ENCODE results near the gene MACF1. TPM values are rescaled to one million over a fixed set of nuclear protein-coding genes. Genes with fewer than 3 reads are reported as not detected.

The MACF1 gene
- total RNA-seq, 1 experiment from 2014 or later = 103 TPM

GRCh38 chr1:39158327-39159086 is 46.0 kb upstream of the MACF1 start:
- Histone ChIP-seq H3K36me3 (ENCODE audit: low read depth, low read length) (no peaks in the 10 kb centered on the region), H3F3A (ENCODE audit: low read length, unreplicated experiment) (peaks cover 4% of the 10 kb centered on the region), H3K9me3 (ENCODE audit: low read length) (no peaks in the 10 kb centered on the region), H3K9ac (ENCODE audit: low read length) (peak overlapping the region; percentile 74), H3K4me3 (ENCODE audit: low read length) (peak overlapping the region; percentile 61), H4K20me1 (ENCODE audit: low read length) (peaks cover 12% of the 10 kb centered on the region; the same call in 1 of the 2 replicates), H3K27me3 (ENCODE audit: low read length) (no peaks in the 10 kb centered on the region), H3K27ac (ENCODE audit: low read length) (peak overlapping the region; percentile 97), H3K79me2 (ENCODE audit: low read length) (peaks cover 64% of the 10 kb centered on the region), H3K4me1 (ENCODE audit: insufficient read depth, low read length) (peaks cover 65% of the 10 kb centered on the region), H3K4me2 (ENCODE audit: low read length) (peak overlapping the region; percentile 91), H3K9me2 (replicated peaks; ENCODE audit: low read length) (no peaks in the 10 kb centered on the region), H2AFZ (ENCODE audit: low read length) (peak overlapping the region; percentile 8; the same call in 1 of the 2 replicates)
- DNase-seq (peak; percentile 91), ATAC-seq (peak; percentile 65)
- TF ChIP-seq, protein P1, sequence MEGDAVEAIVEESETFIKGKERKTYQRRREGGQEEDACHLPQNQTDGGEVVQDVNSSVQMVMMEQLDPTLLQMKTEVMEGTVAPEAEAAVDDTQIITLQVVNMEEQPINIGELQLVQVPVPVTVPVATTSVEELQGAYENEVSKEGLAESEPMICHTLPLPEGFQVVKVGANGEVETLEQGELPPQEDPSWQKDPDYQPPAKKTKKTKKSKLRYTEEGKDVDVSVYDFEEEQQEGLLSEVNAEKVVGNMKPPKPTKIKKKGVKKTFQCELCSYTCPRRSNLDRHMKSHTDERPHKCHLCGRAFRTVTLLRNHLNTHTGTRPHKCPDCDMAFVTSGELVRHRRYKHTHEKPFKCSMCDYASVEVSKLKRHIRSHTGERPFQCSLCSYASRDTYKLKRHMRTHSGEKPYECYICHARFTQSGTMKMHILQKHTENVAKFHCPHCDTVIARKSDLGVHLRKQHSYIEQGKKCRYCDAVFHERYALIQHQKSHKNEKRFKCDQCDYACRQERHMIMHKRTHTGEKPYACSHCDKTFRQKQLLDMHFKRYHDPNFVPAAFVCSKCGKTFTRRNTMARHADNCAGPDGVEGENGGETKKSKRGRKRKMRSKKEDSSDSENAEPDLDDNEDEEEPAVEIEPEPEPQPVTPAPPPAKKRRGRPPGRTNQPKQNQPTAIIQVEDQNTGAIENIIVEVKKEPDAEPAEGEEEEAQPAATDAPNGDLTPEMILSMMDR (conservative IDR thresholded peaks at IDR 0.05; ENCODE audit: low read depth, low read length) = 0 out of 2 replicates have a peak, but pooled peaks have one; percentile 30
- TF ChIP-seq EZH2 (IDR thresholded peaks at IDR 0.05; ENCODE audit: low read length, unreplicated experiment) (no peak), EZH2phosphoT487 (IDR thresholded peaks at IDR 0.05; ENCODE audit: borderline replicate concordance, low read length) (no peak)
- intact Hi-C loops (cut with micrococcal nuclease) = loop anchor here (1.0 kb wide), 5 partner anchors 20 to 55 kb away; no protein-coding TSS in a partner anchor
- CTCF ChIA-PET = interaction anchor here (0.6 to 2.9 kb wide), 8 partner anchors 26 to 1790 kb away, joined by 3 to 33 read pairs (median 5); no protein-coding TSS in a partner anchor
- BruUV-seq (replicated peaks) = TSS peak; percentile 33
- POLR2A ChIA-PET (ENCODE audit: unreplicated experiment) = interaction anchor here (0.7 to 1.3 kb wide), 4 partner anchors 16 to 31 kb away, joined by 3 to 4 read pairs (median 4); no protein-coding TSS in a partner anchor

GRCh38 chr1:39159224-39160036 is 45.1 kb upstream of the MACF1 start:
- peaks cover 56% of the 10 kb centered on the region for H3K4me1 ChIP-seq (ENCODE audit: insufficient read depth, low read length)
- BruUV-seq (replicated peaks) = no TSS peak
- peaks cover 4% of the 10 kb centered on the region for H3F3A ChIP-seq (ENCODE audit: low read length, unreplicated experiment)
- ChIA-PET POLR2A (ENCODE audit: unreplicated experiment) (interaction anchor here (0.5 to 1.3 kb wide), 2 partner anchors 20 to 24 kb away, joined by 4 read pairs; no protein-coding TSS in a partner anchor), CTCF (interaction anchor here (0.7 to 2.9 kb wide), 2 partner anchors 24 to 32 kb away, joined by 3 to 33 read pairs; no protein-coding TSS in a partner anchor)
- H3K9me3 ChIP-seq (ENCODE audit: low read length) = no peaks in the 10 kb centered on the region
- H3K27me3 ChIP-seq (ENCODE audit: low read length) = no peaks in the 10 kb centered on the region
- H4K20me1 ChIP-seq (ENCODE audit: low read length) = peaks cover 12% of the 10 kb centered on the region; the same call in 1 of the 2 replicates
- DNase-seq (peak; percentile 96), ATAC-seq (peak; percentile 84)
- no peak overlapping the region for H2AFZ ChIP-seq (ENCODE audit: low read length)
- intact Hi-C loops (cut with micrococcal nuclease) = loop anchor here (1.0 kb wide), 4 partner anchors 19 to 56 kb away; no protein-coding TSS in a partner anchor
- H3K9ac ChIP-seq (ENCODE audit: low read length) = peak overlapping the region; percentile 74
- no peak for TF ChIP-seq EZH2 (IDR thresholded peaks at IDR 0.05; ENCODE audit: low read length, unreplicated experiment)
- no peak for TF ChIP-seq EZH2phosphoT487 (IDR thresholded peaks at IDR 0.05; ENCODE audit: borderline replicate concordance, low read length)
- TF ChIP-seq, protein P1 (conservative IDR thresholded peaks at IDR 0.05; ENCODE audit: low read depth, low read length) = no peak
- peak overlapping the region; percentile 97 for H3K27ac ChIP-seq (ENCODE audit: low read length)
- peaks cover 66% of the 10 kb centered on the region for H3K79me2 ChIP-seq (ENCODE audit: low read length)
- H3K36me3 ChIP-seq (ENCODE audit: low read depth, low read length) = no peaks in the 10 kb centered on the region
- H3K4me2 ChIP-seq (ENCODE audit: low read length) = peak overlapping the region; percentile 91
- H3K4me3 ChIP-seq (ENCODE audit: low read length) = peak overlapping the region; percentile 61
- no peaks in the 10 kb centered on the region for H3K9me2 ChIP-seq (replicated peaks; ENCODE audit: low read length)

Data from PC-3 (cell line).